ENCODE measurements around the gene ZNF428. TPM values are rescaled to one million over a fixed set of nuclear protein-coding genes. Genes with fewer than 3 reads are reported as not detected.

ZNF428 gene
- total RNA-seq, 2 experiments from 2014 or later = 28.5 to 98.1 TPM

DNA sequence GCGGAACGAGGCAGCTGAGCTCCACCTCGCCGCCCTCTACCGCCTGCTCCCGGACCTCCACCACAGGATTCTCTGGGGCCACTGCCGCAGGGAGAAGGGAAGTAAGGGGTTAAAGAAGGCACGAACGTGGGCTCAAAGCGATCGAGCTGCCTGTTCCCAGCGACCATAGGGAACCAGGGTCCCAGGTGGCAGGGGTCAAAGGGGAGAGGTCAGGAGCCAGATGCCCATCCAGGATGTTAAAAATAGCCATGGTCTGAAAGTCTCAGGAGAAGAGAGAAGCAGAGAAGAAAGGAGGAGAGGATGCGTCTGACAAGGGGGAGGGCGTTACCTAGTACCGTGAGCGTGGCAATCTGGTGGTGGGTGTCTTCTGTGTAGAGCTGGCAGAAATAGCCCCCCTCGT is 7.4 kb upstream of the ZNF428 start:
- H3K4me3 ChIP-seq (ENCODE audit: low read depth, low read length, poor library complexity, severe bottlenecking) = no peak overlapping the region
- TF ChIP-seq CTCF (conservative IDR thresholded peaks at IDR 0.05; ENCODE audit: low read length) (no peak), EZH2phosphoT487 (IDR thresholded peaks at IDR 0.05; ENCODE audit: borderline replicate concordance, low read depth, low read length) (no peak)
- ChIA-PET CTCF (ENCODE audit: unreplicated experiment) (no interaction called here), POLR2A (no interaction called here)
- no peak overlapping the region for H2AFZ ChIP-seq (ENCODE audit: low read length)
- H3K79me2 ChIP-seq (ENCODE audit: insufficient read depth, low read depth, low read length) = no peaks in the 10 kb centered on the region
- BruUV-seq (replicated peaks) = no TSS peak
- DNase-seq (ENCODE audit: low spot score) = no peak
- H3K4me1 ChIP-seq (ENCODE audit: insufficient read depth, low read length, poor library complexity, severe bottlenecking) = no peaks in the 10 kb centered on the region
- no peak overlapping the region for H3K27ac ChIP-seq (ENCODE audit: low read depth, low read length, poor library complexity, severe bottlenecking)
- intact Hi-C loops (cut with micrococcal nuclease; ENCODE audit: unreplicated experiment) = no loop called here
- H4K20me1 ChIP-seq (ENCODE audit: insufficient read depth, low read length) = no peaks in the 10 kb centered on the region
- H3K4me2 ChIP-seq (ENCODE audit: low read length) = no peak overlapping the region
- H3K9me3 ChIP-seq (ENCODE audit: low read length) = no peaks in the 10 kb centered on the region
- no peaks in the 10 kb centered on the region for H3K9me2 ChIP-seq (ENCODE audit: insufficient read depth, low read length)
- no peaks in the 10 kb centered on the region for H3K36me3 ChIP-seq (ENCODE audit: insufficient read depth, low read length)

- BruUV-seq (replicated peaks) = no TSS peak
- intact Hi-C loops (cut with micrococcal nuclease; ENCODE audit: unreplicated experiment) = no loop called here
- no peaks in the 10 kb centered on the region for H3K36me3 ChIP-seq (ENCODE audit: insufficient read depth, low read length)
Measured at GRCh38 chr19:43625918-43626579, 6.6 kb upstream of the ZNF428 start.

More at GRCh38 chr19:43625918-43626579, 6.6 kb upstream of the ZNF428 start:
- Histone ChIP-seq H3K4me3 (ENCODE audit: low read depth, low read length, poor library complexity, severe bottlenecking) (no peak overlapping the region), H3K9me2 (ENCODE audit: insufficient read depth, low read length) (no peaks in the 10 kb centered on the region), H3K79me2 (ENCODE audit: insufficient read depth, low read depth, low read length) (no peaks in the 10 kb centered on the region), H2AFZ (ENCODE audit: low read length) (no peak overlapping the region), H3K27ac (ENCODE audit: low read depth, low read length, poor library complexity, severe bottlenecking) (no peak overlapping the region), H3K9me3 (ENCODE audit: low read length) (no peaks in the 10 kb centered on the region), H4K20me1 (ENCODE audit: insufficient read depth, low read length) (no peaks in the 10 kb centered on the region), H3K4me1 (ENCODE audit: insufficient read depth, low read length, poor library complexity, severe bottlenecking) (peaks cover under 1% of the 10 kb centered on the region), H3K4me2 (ENCODE audit: low read length) (no peak overlapping the region)
- ChIA-PET POLR2A (no interaction called here), CTCF (ENCODE audit: unreplicated experiment) (no interaction called here)
- TF ChIP-seq CTCF (conservative IDR thresholded peaks at IDR 0.05; ENCODE audit: low read length) = no peak
- TF ChIP-seq EZH2phosphoT487 (IDR thresholded peaks at IDR 0.05; ENCODE audit: borderline replicate concordance, low read depth, low read length) = no peak
- no peak for DNase-seq (ENCODE audit: low spot score)
